ENCODE results near the gene C5orf46. TPM values are rescaled to one million over a fixed set of nuclear protein-coding genes. Genes with fewer than 3 reads are reported as not detected.
"Not testable (repeated sequence)": the region's sequence is repeated elsewhere in the genome, so short reads cannot be mapped to it uniquely, and the experiment has no call there.

The C5orf46 gene
- not detected for total RNA-seq
- 0 reads per million in 2 donors for total RNA-seq

- no peaks in the 10 kb centered on the region for H3K4me1 Mint-ChIP-seq
- H3K27ac Mint-ChIP-seq = no peak within 1 kb of the TSS
- peaks cover 14% of the 10 kb centered on the region for H3K27me3 Mint-ChIP-seq
- no peaks in the 10 kb centered on the region for H3K9me3 ChIP-seq (ENCODE audit: control insufficient read depth, low read length, poor library complexity, severe bottlenecking)
- no peaks in the 10 kb centered on the region for H3K36me3 Mint-ChIP-seq (ENCODE audit: low read depth)
- H3K4me3 Mint-ChIP-seq = no peak within 1 kb of the TSS
- DNase-seq = no peak
- no peak for ATAC-seq
These were observed at the start of gene C5orf46 for GRCh38 chr5:147906326-147907095. Gene C5orf46, minus strand, starts transcription at chr5:147906538. Its CDS starts 37 bp downstream, at chr5:147906501.

GRCh38 chr5:147954971-147955370 is 48.6 kb upstream of the C5orf46 start:
- DNase-seq (no peak), ATAC-seq (no peak)
- H3K27ac Mint-ChIP-seq = no peak overlapping the region
- no peaks in the 10 kb centered on the region for H3K4me1 Mint-ChIP-seq
- H3K27me3 Mint-ChIP-seq = peaks cover 19% of the 10 kb centered on the region
- no peak overlapping the region for H3K4me3 Mint-ChIP-seq
- H3K36me3 Mint-ChIP-seq (ENCODE audit: low read depth) = no peaks in the 10 kb centered on the region
- no peaks in the 10 kb centered on the region for H3K9me3 ChIP-seq (ENCODE audit: control insufficient read depth, low read length, poor library complexity, severe bottlenecking)

GRCh38 chr5:147949711-147950573 is 43.6 kb upstream of the C5orf46 start:
- H3K27me3 Mint-ChIP-seq = peaks cover 32% of the 10 kb centered on the region
- no peaks in the 10 kb centered on the region for H3K4me1 Mint-ChIP-seq
- ATAC-seq (no peak), DNase-seq (no peak)
- H3K27ac Mint-ChIP-seq = no peak overlapping the region
- no peaks in the 10 kb centered on the region for H3K9me3 ChIP-seq (ENCODE audit: control insufficient read depth, low read length, poor library complexity, severe bottlenecking)
- H3K4me3 Mint-ChIP-seq = no peak overlapping the region
- H3K36me3 Mint-ChIP-seq (ENCODE audit: low read depth) = no peaks in the 10 kb centered on the region

- H3K4me3 Mint-ChIP-seq; ATAC-seq; H3K36me3 Mint-ChIP-seq (ENCODE audit: low read depth); H3K4me1 Mint-ChIP-seq; H3K27ac Mint-ChIP-seq; DNase-seq; H3K9me3 ChIP-seq (ENCODE audit: control insufficient read depth, low read length, poor library complexity, severe bottlenecking): not testable (repeated sequence)
- H3K27me3 Mint-ChIP-seq = peaks cover 23% of the 10 kb centered on the region
These were observed 40.4 kb upstream of the C5orf46 start for GRCh38 chr5:147946658-147947274.

GRCh38 chr5:147939431-147940114 is 33.2 kb upstream of the C5orf46 start:
- no peaks in the 10 kb centered on the region for H3K9me3 ChIP-seq (ENCODE audit: control insufficient read depth, low read length, poor library complexity, severe bottlenecking)
- no peak for ATAC-seq
- no peaks in the 10 kb centered on the region for H3K27me3 Mint-ChIP-seq
- no peak overlapping the region for H3K27ac Mint-ChIP-seq
- H3K4me3 Mint-ChIP-seq = no peak overlapping the region
- no peaks in the 10 kb centered on the region for H3K36me3 Mint-ChIP-seq (ENCODE audit: low read depth)
- no peaks in the 10 kb centered on the region for H3K4me1 Mint-ChIP-seq
- no peak for DNase-seq

DNA sequence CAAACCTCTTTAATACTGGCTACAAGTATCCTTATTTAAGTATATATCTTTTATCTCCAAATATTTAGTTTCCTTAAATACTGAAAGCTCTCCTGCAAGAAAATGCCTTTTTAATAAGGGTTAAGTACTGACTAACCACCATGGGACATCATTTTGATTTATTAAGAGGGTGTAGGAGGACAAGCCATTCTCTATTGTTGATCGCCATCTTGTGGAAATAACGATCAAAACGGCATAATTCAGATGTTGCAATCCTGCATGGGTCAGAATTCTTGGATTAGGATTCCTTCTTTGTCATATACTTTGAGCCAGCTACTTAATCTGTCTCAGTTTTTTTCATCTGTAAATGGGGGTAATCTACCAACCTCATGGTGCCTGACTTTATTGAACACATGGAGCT is 28.7 kb upstream of the C5orf46 start:
- H3K9me3 ChIP-seq (ENCODE audit: control insufficient read depth, low read length, poor library complexity, severe bottlenecking) = no peaks in the 10 kb centered on the region
- no peaks in the 10 kb centered on the region for H3K4me1 Mint-ChIP-seq
- no peak overlapping the region for H3K27ac Mint-ChIP-seq
- DNase-seq (no peak), ATAC-seq (no peak)
- no peaks in the 10 kb centered on the region for H3K36me3 Mint-ChIP-seq (ENCODE audit: low read depth)
- H3K27me3 Mint-ChIP-seq = no peaks in the 10 kb centered on the region
- H3K4me3 Mint-ChIP-seq = no peak overlapping the region

GRCh38 chr5:147930769-147931168 is 24.4 kb upstream of the C5orf46 start:
- H3K4me1 Mint-ChIP-seq = no peaks in the 10 kb centered on the region
- DNase-seq (no peak), ATAC-seq (no peak)
- H3K4me3 Mint-ChIP-seq = no peak overlapping the region
- no peaks in the 10 kb centered on the region for H3K27me3 Mint-ChIP-seq
- no peak overlapping the region for H3K27ac Mint-ChIP-seq
- no peaks in the 10 kb centered on the region for H3K36me3 Mint-ChIP-seq (ENCODE audit: low read depth)
- H3K9me3 ChIP-seq (ENCODE audit: control insufficient read depth, low read length, poor library complexity, severe bottlenecking) = no peaks in the 10 kb centered on the region

- DNase-seq (no peak), ATAC-seq (no peak)
- no peaks in the 10 kb centered on the region for H3K36me3 Mint-ChIP-seq (ENCODE audit: low read depth)
- H3K4me3 Mint-ChIP-seq = no peak overlapping the region
- no peaks in the 10 kb centered on the region for H3K27me3 Mint-ChIP-seq
- H3K27ac Mint-ChIP-seq = no peak overlapping the region
- H3K9me3 ChIP-seq (ENCODE audit: control insufficient read depth, low read length, poor library complexity, severe bottlenecking) = no peaks in the 10 kb centered on the region
- H3K4me1 Mint-ChIP-seq = no peaks in the 10 kb centered on the region
These were observed 21.6 kb upstream of the C5orf46 start for GRCh38 chr5:147927901-147928300.

DNA sequence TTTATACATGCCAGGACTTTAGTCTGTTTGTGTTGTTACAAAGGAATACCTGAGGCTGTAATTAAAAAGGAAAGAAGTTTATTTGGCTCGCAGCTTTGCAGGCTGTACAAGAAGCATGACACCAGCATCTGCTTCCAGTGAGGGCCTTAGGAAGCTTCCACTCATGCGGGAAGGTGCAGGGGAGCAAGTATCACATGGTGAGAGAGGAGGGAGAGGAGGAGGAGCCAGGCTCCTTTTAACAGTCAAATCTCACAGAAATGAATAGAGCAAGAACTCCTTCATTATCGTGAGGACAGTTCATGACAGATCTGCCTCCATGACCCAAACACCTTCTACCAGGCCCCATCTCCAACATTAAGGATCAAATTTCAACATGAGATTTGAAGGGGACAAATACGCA is 18.7 kb upstream of the C5orf46 start:
- H3K27me3 Mint-ChIP-seq = peaks cover 7% of the 10 kb centered on the region
- no peaks in the 10 kb centered on the region for H3K36me3 Mint-ChIP-seq (ENCODE audit: low read depth)
- no peak overlapping the region for H3K27ac Mint-ChIP-seq
- ATAC-seq = no peak
- H3K4me3 Mint-ChIP-seq = no peak overlapping the region
- no peaks in the 10 kb centered on the region for H3K9me3 ChIP-seq (ENCODE audit: control insufficient read depth, low read length, poor library complexity, severe bottlenecking)
- no peaks in the 10 kb centered on the region for H3K4me1 Mint-ChIP-seq
- no peak for DNase-seq

GRCh38 chr5:147921136-147921535 is 14.8 kb upstream of the C5orf46 start:
- no peak for ATAC-seq
- no peak overlapping the region for H3K4me3 Mint-ChIP-seq

DNA sequence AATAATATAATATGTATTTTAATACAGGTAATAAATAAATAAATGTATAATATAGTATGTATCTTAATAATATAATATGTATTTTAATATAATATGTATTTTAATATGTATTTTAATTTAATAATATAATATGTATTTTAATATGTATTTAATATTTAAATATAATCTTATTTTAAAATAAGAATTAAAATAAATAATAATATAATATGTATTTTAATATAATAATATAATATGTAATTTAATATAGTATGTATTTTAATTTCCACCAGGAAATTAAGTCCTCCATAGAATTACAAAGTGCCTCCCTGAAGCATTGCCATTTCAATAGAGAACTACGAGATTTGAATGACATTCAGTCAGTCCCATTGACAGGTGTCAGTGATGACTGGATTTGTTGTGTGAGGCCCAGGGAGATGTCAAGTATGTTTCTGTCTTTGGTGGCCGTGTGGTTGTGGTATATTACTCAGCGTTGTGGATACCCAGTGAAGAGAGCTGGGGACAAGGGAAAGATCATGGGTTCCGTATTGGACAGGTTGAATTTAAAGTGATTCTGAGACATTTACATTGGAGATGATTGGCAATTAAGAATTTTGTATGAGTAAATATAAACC is 14.2 kb upstream of the C5orf46 start:
- no peak overlapping the region for H3K27ac Mint-ChIP-seq
- H3K27me3 Mint-ChIP-seq = peaks cover 13% of the 10 kb centered on the region
- DNase-seq = no peak
- H3K4me3 Mint-ChIP-seq = no peak overlapping the region
- no peaks in the 10 kb centered on the region for H3K4me1 Mint-ChIP-seq
- no peaks in the 10 kb centered on the region for H3K9me3 ChIP-seq (ENCODE audit: control insufficient read depth, low read length, poor library complexity, severe bottlenecking)
- no peaks in the 10 kb centered on the region for H3K36me3 Mint-ChIP-seq (ENCODE audit: low read depth)
- ATAC-seq = no peak

More at GRCh38 chr5:147921136-147921535, 14.8 kb upstream of the C5orf46 start:
- H3K27ac Mint-ChIP-seq = no peak overlapping the region
- no peaks in the 10 kb centered on the region for H3K9me3 ChIP-seq (ENCODE audit: control insufficient read depth, low read length, poor library complexity, severe bottlenecking)
- H3K27me3 Mint-ChIP-seq = peaks cover 13% of the 10 kb centered on the region
- DNase-seq = no peak
- H3K36me3 Mint-ChIP-seq (ENCODE audit: low read depth) = no peaks in the 10 kb centered on the region
- no peaks in the 10 kb centered on the region for H3K4me1 Mint-ChIP-seq

GRCh38 chr5:147918899-147919298 is 12.6 kb upstream of the C5orf46 start:
- H3K9me3 ChIP-seq (ENCODE audit: control insufficient read depth, low read length, poor library complexity, severe bottlenecking) = no peaks in the 10 kb centered on the region
- Mint-ChIP-seq H3K4me1 (no peaks in the 10 kb centered on the region), H3K27ac (no peak overlapping the region), H3K36me3 (ENCODE audit: low read depth) (no peaks in the 10 kb centered on the region), H3K4me3 (no peak overlapping the region), H3K27me3 (peaks cover 14% of the 10 kb centered on the region)
- ATAC-seq (no peak), DNase-seq (no peak)
